Stimulated activated CD8-positive, alpha-beta memory T cell treated with anti-CD3 and anti-CD28 coated beads, Interleukin-15, amount 100 ng/mL, for 1 hour (primary cell): ENCODE measurements around the gene PI3.

Experiments used
- DNase-seq: peaks from one replicate; pipeline ENCODE4 v3.0.0-alpha.2; 2020; ENCODE audit warnings: low read depth

PI3 gene

GRCh38 chr20:45187693-45188092, 13.0 kb downstream of the PI3 start:
- DNase-seq: no peak

- DNase-seq: no peak
Measured at GRCh38 chr20:45189067-45189609, 14.4 kb downstream of the PI3 start.

GRCh38 chr20:45189861-45190260, 15.2 kb downstream of the PI3 start:
- no peak for DNase-seq

- DNase-seq: no peak
Measured at GRCh38 chr20:45191926-45192325, 17.2 kb downstream of the PI3 start.

GRCh38 chr20:45193331-45193730, 18.6 kb downstream of the PI3 start:
- no peak for DNase-seq

GRCh38 chr20:45206725-45207124, 32.0 kb downstream of the PI3 start, which contains the start of gene SEMG1:
TSS of gene SEMG1 (plus strand) at chr20:45207033. CDS start at chr20:45207054, 21 bp downstream.
- no peak for DNase-seq

GRCh38 chr20:45209924-45210323, 35.2 kb downstream of the PI3 start:
- DNase-seq: no peak

- no peak for DNase-seq
Measured at GRCh38 chr20:45211569-45212474, 37.1 kb downstream of the PI3 start.

GRCh38 chr20:45212836-45213235, 38.1 kb downstream of the PI3 start:
- DNase-seq: no peak

GRCh38 chr20:45218124-45218523, 43.4 kb downstream of the PI3 start:
- no peak for DNase-seq

GRCh38 chr20:45218636-45219035, 43.9 kb downstream of the PI3 start:
- no peak for DNase-seq

GRCh38 chr20:45221076-45221475, 46.4 kb downstream of the PI3 start, which contains the start of gene SEMG2:
TSS of gene SEMG2 (plus strand) at chr20:45221373. CDS start at chr20:45221390, 17 bp downstream.
- DNase-seq: no peak

- no peak for DNase-seq
Measured at GRCh38 chr20:45223136-45223535, 48.4 kb downstream of the PI3 start.
